ENCODE measurements around the gene ZP1. TPM values are rescaled to one million over a fixed set of nuclear protein-coding genes. Genes with fewer than 3 reads are reported as not detected.

Gene ZP1
- total and polyA plus RNA-seq, 2 experiments from 2014 or later = not detected

- H3K4me2 ChIP-seq = no peak overlapping the region; the same call in 1 of the 2 replicates
- no peaks in the 10 kb centered on the region for H3K9me2 ChIP-seq (ENCODE audit: insufficient read depth)
- H3K79me2 ChIP-seq (replicated peaks; ENCODE audit: insufficient read depth) = peaks cover 29% of the 10 kb centered on the region
- Mint-ChIP-seq H3K4me3 (peak overlapping the region; percentile 20; the same call in 1 of the 3 replicates), H3K27ac (no peak overlapping the region), H3K9me3 (no peaks in the 10 kb centered on the region; the same call in 2 of the 3 replicates), H3K36me3 (ENCODE audit: low read depth) (peaks cover 27% of the 10 kb centered on the region), H3K4me1 (peaks cover 43% of the 10 kb centered on the region), H3K27me3 (ENCODE audit: insufficient read depth, low read depth, poor library complexity) (peaks cover 14% of the 10 kb centered on the region)
- no peaks in the 10 kb centered on the region for H3K27me3 ChIP-seq (ENCODE audit: insufficient read depth)
- DNase-seq (ENCODE audit: low spot score) (no peak), ATAC-seq (no peak)
- 0 out of 2 replicates have a peak, but pooled peaks cover 6% of the 10 kb centered on the region for H3F3A ChIP-seq (replicated peaks; ENCODE audit: low read depth)
- no peak overlapping the region for H3K27ac ChIP-seq (ENCODE audit: low read depth)
- TF ChIP-seq JUNB (IDR thresholded peaks at IDR 0.05; ENCODE audit: unreplicated experiment) (no peak), CREB1 (CRISPR knock-in tag; IDR thresholded peaks at IDR 0.05; ENCODE audit: low read depth) (no peak)
- peaks cover 7% of the 10 kb centered on the region; the same call in 1 of the 2 replicates for H4K20me1 ChIP-seq (replicated peaks; ENCODE audit: insufficient read depth)
- no peak overlapping the region for H2AFZ ChIP-seq
- H3K36me3 ChIP-seq (ENCODE audit: insufficient read depth) = no peaks in the 10 kb centered on the region
- no peak overlapping the region for H3K4me3 ChIP-seq
- H3K4me1 ChIP-seq (ENCODE audit: insufficient read depth) = peaks cover 29% of the 10 kb centered on the region
Observed at GRCh38 chr11:60916669-60917206, 49.4 kb downstream of the ZP1 start.

GRCh38 chr11:60917267-60917666, 49.9 kb downstream of the ZP1 start:
- peaks cover 7% of the 10 kb centered on the region; the same call in 1 of the 2 replicates for H4K20me1 ChIP-seq (replicated peaks; ENCODE audit: insufficient read depth)
- H3K27me3 Mint-ChIP-seq (ENCODE audit: insufficient read depth, low read depth, poor library complexity) = peaks cover 14% of the 10 kb centered on the region
- TF ChIP-seq CREB1 (CRISPR knock-in tag; IDR thresholded peaks at IDR 0.05; ENCODE audit: low read depth) (no peak), STAT1 (IDR thresholded peaks at IDR 0.05; ENCODE audit: unreplicated experiment) (no peak), ZNF331 (CRISPR knock-in tag; IDR thresholded peaks at IDR 0.05; ENCODE audit: low read depth) (no peak), CTCF (conservative IDR thresholded peaks at IDR 0.05; ENCODE audit: low read depth in 2 of 2) (no peak), ZNF114 (CRISPR knock-in tag; IDR thresholded peaks at IDR 0.05) (no peak), NANOG (IDR thresholded peaks at IDR 0.05; ENCODE audit: borderline replicate concordance) (no peak), JUNB (IDR thresholded peaks at IDR 0.05; ENCODE audit: unreplicated experiment) (no peak), POLR2AphosphoS5 (IDR thresholded peaks at IDR 0.05; ENCODE audit: low read depth) (no peak)
- H3K4me1 ChIP-seq (ENCODE audit: insufficient read depth) = peaks cover 29% of the 10 kb centered on the region
- H3F3A ChIP-seq (replicated peaks; ENCODE audit: low read depth) = 0 out of 2 replicates have a peak, but pooled peaks cover 6% of the 10 kb centered on the region
- no peak overlapping the region for H2AFZ ChIP-seq
- H3K4me3 ChIP-seq = no peak overlapping the region
- H3K4me1 Mint-ChIP-seq = peaks cover 38% of the 10 kb centered on the region
- H3K4me2 ChIP-seq = no peak overlapping the region
- DNase-seq (ENCODE audit: low spot score) = no peak
- peaks cover 32% of the 10 kb centered on the region for H3K36me3 Mint-ChIP-seq (ENCODE audit: low read depth)
- ATAC-seq = no peak
- H3K27me3 ChIP-seq (ENCODE audit: insufficient read depth) = no peaks in the 10 kb centered on the region
- H3K9me3 Mint-ChIP-seq = no peaks in the 10 kb centered on the region; the same call in 2 of the 3 replicates
- H3K79me2 ChIP-seq (replicated peaks; ENCODE audit: insufficient read depth) = peaks cover 29% of the 10 kb centered on the region
- no peak overlapping the region for H3K27ac ChIP-seq (ENCODE audit: low read depth)
- H3K9me2 ChIP-seq (ENCODE audit: insufficient read depth) = no peaks in the 10 kb centered on the region
- no peaks in the 10 kb centered on the region for H3K36me3 ChIP-seq (ENCODE audit: insufficient read depth)
- no peak overlapping the region; the same call in 2 of the 3 replicates for H3K4me3 Mint-ChIP-seq
- H3K27ac Mint-ChIP-seq = no peak overlapping the region

All from GM23338 (cell line).